ENCODE results near the gene CTXN1. TPM values are rescaled to one million over a fixed set of nuclear protein-coding genes. Genes with fewer than 3 reads are reported as not detected.

Gene CTXN1
- total RNA-seq, 4 donors from 2014 or later: 18.3 to 33.3 (median 26.4) TPM

GRCh38 chr19:7959211-7959610 is 33.3 kb upstream of the CTXN1 start:
- WGBS, 2 donors (ENCODE audit: low coverage in 1 of 2): 58 to 65% methylated on average over 6 of the region's 6 CpGs
- peaks cover 0 to 57% of the 10 kb centered on the region in 2 donors for H3K36me3 ChIP-seq
- H3K9me3 ChIP-seq: no peaks in the 10 kb centered on the region
- H3K27me3 ChIP-seq: no peaks in the 10 kb centered on the region
- no peak overlapping the region for H3K27ac ChIP-seq
- ATAC-seq: no peak
- H3K4me3 ChIP-seq: no peak overlapping the region
- H3K4me1 ChIP-seq: no peaks in the 10 kb centered on the region
- TF ChIP-seq POLR2A (IDR thresholded peaks at IDR 0.05) (no peak), POLR2AphosphoS5 (IDR thresholded peaks at IDR 0.05) (no peak)
- TF ChIP-seq, protein P1, sequence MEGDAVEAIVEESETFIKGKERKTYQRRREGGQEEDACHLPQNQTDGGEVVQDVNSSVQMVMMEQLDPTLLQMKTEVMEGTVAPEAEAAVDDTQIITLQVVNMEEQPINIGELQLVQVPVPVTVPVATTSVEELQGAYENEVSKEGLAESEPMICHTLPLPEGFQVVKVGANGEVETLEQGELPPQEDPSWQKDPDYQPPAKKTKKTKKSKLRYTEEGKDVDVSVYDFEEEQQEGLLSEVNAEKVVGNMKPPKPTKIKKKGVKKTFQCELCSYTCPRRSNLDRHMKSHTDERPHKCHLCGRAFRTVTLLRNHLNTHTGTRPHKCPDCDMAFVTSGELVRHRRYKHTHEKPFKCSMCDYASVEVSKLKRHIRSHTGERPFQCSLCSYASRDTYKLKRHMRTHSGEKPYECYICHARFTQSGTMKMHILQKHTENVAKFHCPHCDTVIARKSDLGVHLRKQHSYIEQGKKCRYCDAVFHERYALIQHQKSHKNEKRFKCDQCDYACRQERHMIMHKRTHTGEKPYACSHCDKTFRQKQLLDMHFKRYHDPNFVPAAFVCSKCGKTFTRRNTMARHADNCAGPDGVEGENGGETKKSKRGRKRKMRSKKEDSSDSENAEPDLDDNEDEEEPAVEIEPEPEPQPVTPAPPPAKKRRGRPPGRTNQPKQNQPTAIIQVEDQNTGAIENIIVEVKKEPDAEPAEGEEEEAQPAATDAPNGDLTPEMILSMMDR (IDR thresholded peaks at IDR 0.05): no peak

DNA sequence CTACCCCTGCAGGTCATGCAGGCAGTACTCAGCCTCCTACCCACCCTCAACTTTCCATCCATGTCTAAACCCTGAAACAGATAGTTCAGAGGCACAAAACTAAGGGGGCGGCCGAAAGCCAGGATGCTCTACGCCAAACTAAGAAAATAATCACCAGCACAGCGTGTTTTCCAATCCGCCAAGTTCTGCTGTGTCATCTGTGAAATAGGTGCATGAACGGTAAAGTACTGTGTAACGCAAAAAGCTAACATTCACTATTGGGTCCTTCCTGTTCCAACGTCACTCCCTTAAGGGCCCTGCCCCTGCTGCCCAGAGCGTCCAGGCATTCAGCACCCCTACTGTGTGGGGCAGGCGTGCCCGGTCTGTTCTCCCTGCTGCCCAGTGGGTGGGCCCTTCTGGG is 29.8 kb upstream of the CTXN1 start:
- Histone ChIP-seq H3K27me3 (no peaks in the 10 kb centered on the region), H3K9me3 (no peaks in the 10 kb centered on the region), H3K4me1 (no peaks in the 10 kb centered on the region), H3K4me3 (no peak overlapping the region), H3K36me3 (peaks cover 0 to 22% of the 10 kb centered on the region in 2 donors), H3K27ac (no peak overlapping the region)
- WGBS, 2 donors (ENCODE audit: low coverage in 1 of 2): 94% methylated on average over 7 of the region's 11 CpGs; no CpG with 5 or more reads in 1 of the 2 donors
- no peak for TF ChIP-seq POLR2A (IDR thresholded peaks at IDR 0.05)
- TF ChIP-seq, protein P1 (IDR thresholded peaks at IDR 0.05): no peak
- no peak for TF ChIP-seq POLR2AphosphoS5 (IDR thresholded peaks at IDR 0.05)
- TF ChIP-seq EP300 (IDR thresholded peaks at IDR 0.05): no peak
- no peak for ATAC-seq

- no peaks in the 10 kb centered on the region for H3K9me3 ChIP-seq
- no peaks in the 10 kb centered on the region for H3K4me1 ChIP-seq
- TF ChIP-seq EP300 (IDR thresholded peaks at IDR 0.05) (no peak), POLR2A (IDR thresholded peaks at IDR 0.05) (no peak), POLR2AphosphoS5 (IDR thresholded peaks at IDR 0.05) (no peak)
- TF ChIP-seq, protein P1 (IDR thresholded peaks at IDR 0.05): no peak
- H3K27me3 ChIP-seq: no peaks in the 10 kb centered on the region
- ATAC-seq: no peak
- H3K36me3 ChIP-seq: peaks cover 0 to 8% of the 10 kb centered on the region in 2 donors
- WGBS, 2 donors (ENCODE audit: low coverage in 1 of 2): 65 to 80% methylated on average over 2 to 5 of the region's 7 CpGs
- no peak overlapping the region for H3K4me3 ChIP-seq
- H3K27ac ChIP-seq: no peak overlapping the region
These were observed 27.6 kb upstream of the CTXN1 start for GRCh38 chr19:7953576-7953975.

GRCh38 chr19:7953060-7953459 is 27.1 kb upstream of the CTXN1 start:
- H3K9me3 ChIP-seq: no peaks in the 10 kb centered on the region
- ATAC-seq: no peak
- no peak for TF ChIP-seq POLR2AphosphoS5 (IDR thresholded peaks at IDR 0.05)
- no peak for TF ChIP-seq EP300 (IDR thresholded peaks at IDR 0.05)
- TF ChIP-seq, protein P1 (IDR thresholded peaks at IDR 0.05): no peak
- no peak for TF ChIP-seq POLR2A (IDR thresholded peaks at IDR 0.05)
- peaks cover 0 to 5% of the 10 kb centered on the region in 2 donors for H3K36me3 ChIP-seq
- H3K27ac ChIP-seq: no peak overlapping the region
- 26 to 28% methylated on average over 3 of the region's 3 CpGs for WGBS, 2 donors (ENCODE audit: low coverage in 1 of 2)
- no peaks in the 10 kb centered on the region for H3K27me3 ChIP-seq
- no peaks in the 10 kb centered on the region for H3K4me1 ChIP-seq
- H3K4me3 ChIP-seq: no peak overlapping the region

GRCh38 chr19:7947939-7948338 is 22.0 kb upstream of the CTXN1 start:
- TF ChIP-seq, protein P1 (IDR thresholded peaks at IDR 0.05): no peak
- TF ChIP-seq EP300 (IDR thresholded peaks at IDR 0.05): no peak
- no peaks in the 10 kb centered on the region for H3K27me3 ChIP-seq
- 88 to 89% methylated on average over 1 to 4 of the region's 4 CpGs for WGBS, 2 donors (ENCODE audit: low coverage in 1 of 2)
- ATAC-seq: no peak
- no peak overlapping the region for H3K27ac ChIP-seq
- no peak overlapping the region for H3K4me3 ChIP-seq
- no peaks in the 10 kb centered on the region for H3K9me3 ChIP-seq
- no peaks in the 10 kb centered on the region for H3K36me3 ChIP-seq
- H3K4me1 ChIP-seq: peaks cover 0 to 16% (median 3%) of the 10 kb centered on the region in 3 donors

Data from gastroesophageal sphincter (tissue), 4 donors.